Astrocyte (in vitro differentiated cells and primary cell): ENCODE data around the gene CD4. TPM values are rescaled to one million over a fixed set of nuclear protein-coding genes. Genes with fewer than 3 reads are reported as not detected.

Experiments
- DNase-seq: peaks from one replicate; pipeline ENCODE4 v3.0.0-alpha.2; 2010; ENCODE audit warnings: low read depth
- FAIRE-seq: peaks from 2 replicates; lab custom pipeline; 2011; peaks lifted over from hg19 to GRCh38; lab: Jason Lieb, UNC
- H2AFZ ChIP-seq: 2 replicates; pipeline ENCODE4 v1.6.0; 2012; ENCODE audit warnings: low read depth, low read length, inconsistent platforms
- H3K27ac ChIP-seq: 2 replicates; pipeline ENCODE4 v1.5.1; 2011; ENCODE audit warnings: low read depth, low read length, inconsistent platforms
- H3K27me3 ChIP-seq: 2 replicates; pipeline ENCODE4 v1.6.0; 2011; ENCODE audit warnings: low read length, inconsistent platforms; ENCODE audit not compliant: insufficient read depth
- H3K36me3 ChIP-seq: 2 replicates; pipeline ENCODE4 v1.5.1; 2011; ENCODE audit warnings: low read length, inconsistent platforms; ENCODE audit not compliant: insufficient read depth
- H3K4me1 ChIP-seq: 2 replicates; pipeline ENCODE4 v1.5.1; 2011; ENCODE audit warnings: low read length, inconsistent platforms; ENCODE audit not compliant: insufficient read depth
- H3K4me2 ChIP-seq: 2 replicates; pipeline ENCODE4 v1.6.0; 2012; ENCODE audit warnings: low read length, inconsistent platforms
- H3K4me3 ChIP-seq: 2 replicates; pipeline ENCODE4 v1.5.1; 2011; ENCODE audit warnings: low read depth, mild to moderate bottlenecking, low read length, inconsistent platforms; ENCODE audit not compliant: insufficient read depth
- H3K79me2 ChIP-seq: 2 replicates; pipeline ENCODE4 v1.6.0; 2012; ENCODE audit warnings: mild to moderate bottlenecking, low read length, inconsistent platforms; ENCODE audit not compliant: insufficient read depth
- H3K9ac ChIP-seq: 2 replicates; pipeline ENCODE4 v1.6.0; 2012; ENCODE audit warnings: mild to moderate bottlenecking, low read length, inconsistent platforms
- H3K9me3 ChIP-seq: 2 replicates; pipeline ENCODE4 v1.5.1; 2012; ENCODE audit warnings: low read depth, mild to moderate bottlenecking, low read length, inconsistent platforms; ENCODE audit not compliant: insufficient read depth
- H4K20me1 ChIP-seq: 2 replicates; pipeline ENCODE4 v1.6.0; 2012; ENCODE audit warnings: low read length, inconsistent platforms; ENCODE audit not compliant: insufficient read depth
- H3K27ac Mint-ChIP-seq: one replicate; pipeline ENCODE4 v1.8.0; 2021; ENCODE audit warnings: mild to moderate bottlenecking, mixed read lengths; ENCODE audit not compliant: unreplicated experiment
- H3K27me3 Mint-ChIP-seq: one replicate; pipeline ENCODE4 v1.8.0; 2021; ENCODE audit warnings: low read depth, mixed read lengths; ENCODE audit not compliant: unreplicated experiment
- H3K36me3 Mint-ChIP-seq: one replicate; pipeline ENCODE4 v1.8.0; 2021; ENCODE audit warnings: low read depth, mixed read lengths; ENCODE audit not compliant: unreplicated experiment
- H3K4me1 Mint-ChIP-seq: one replicate; pipeline ENCODE4 v1.8.0; 2021; ENCODE audit warnings: low read depth, mixed read lengths; ENCODE audit not compliant: unreplicated experiment
- H3K4me3 Mint-ChIP-seq: one replicate; pipeline ENCODE4 v1.8.0; 2021; ENCODE audit warnings: mild to moderate bottlenecking, moderate library complexity, mixed read lengths; ENCODE audit not compliant: unreplicated experiment
- H3K9me3 Mint-ChIP-seq: one replicate; pipeline ENCODE4 v1.8.0; 2021; ENCODE audit warnings: mild to moderate bottlenecking, mixed read lengths; ENCODE audit not compliant: unreplicated experiment
- CTCF ChIP-seq: IDR thresholded peaks from 2 replicates; pipeline ENCODE4 v1.5.1; 2011; ENCODE audit warnings: low read depth, mild to moderate bottlenecking, inconsistent platforms, low read length, moderate library complexity; ENCODE audit not compliant: insufficient read depth
- EZH2 ChIP-seq: IDR thresholded peaks from 2 replicates; pipeline ENCODE4 v1.6.1; 2012; ENCODE audit warnings: mild to moderate bottlenecking, low read length, inconsistent platforms; ENCODE audit not compliant: insufficient read depth
- total RNA-seq: library from RNA; stranded (reverse); gene quantifications from 2 replicates; pipeline ENCODE4 v1.2.1, GENCODE V29; 2021

The CD4 gene
- total RNA-seq, 1 donor from 2014 or later = 0.54 TPM

GRCh38 chr12:6754411-6754810, 34.9 kb upstream of the CD4 start:
- Mint-ChIP-seq H3K4me3 (peak overlapping the region; percentile 99), H3K27me3 (no peaks in the 10 kb centered on the region), H3K27ac (peak overlapping the region; percentile 42), H3K9me3 (no peaks in the 10 kb centered on the region), H3K4me1 (peaks cover 24% of the 10 kb centered on the region), H3K36me3 (peaks cover 4% of the 10 kb centered on the region)
- H3K27me3 ChIP-seq = no peaks in the 10 kb centered on the region
- TF ChIP-seq EZH2 (no peak), CTCF (no peak)
- FAIRE-seq (no peak), DNase-seq (no peak)
- H3K9me3 ChIP-seq = no peaks in the 10 kb centered on the region
- no peak overlapping the region for H3K27ac ChIP-seq
- H4K20me1 ChIP-seq = peaks cover 30% of the 10 kb centered on the region
- H3K79me2 ChIP-seq = peaks cover 33% of the 10 kb centered on the region
- H3K4me2 ChIP-seq = no peak overlapping the region
- no peak overlapping the region for H3K4me3 ChIP-seq
- no peak overlapping the region for H2AFZ ChIP-seq
- peaks cover 13% of the 10 kb centered on the region for H3K4me1 ChIP-seq
- H3K9ac ChIP-seq = no peak overlapping the region
- H3K36me3 ChIP-seq = peaks cover 20% of the 10 kb centered on the region

- no peak for TF ChIP-seq CTCF
- TF ChIP-seq EZH2 = no peak
- Histone ChIP-seq H4K20me1 (peaks cover 3% of the 10 kb centered on the region), H3K27ac (no peak overlapping the region), H3K79me2 (peaks cover 8% of the 10 kb centered on the region), H3K36me3 (no peaks in the 10 kb centered on the region), H3K9me3 (no peaks in the 10 kb centered on the region), H3K9ac (no peak overlapping the region), H3K27me3 (no peaks in the 10 kb centered on the region), H3K4me3 (no peak overlapping the region), H2AFZ (no peak overlapping the region), H3K4me1 (peaks cover 4% of the 10 kb centered on the region), H3K4me2 (no peak overlapping the region)
- Mint-ChIP-seq H3K27ac (no peak overlapping the region), H3K27me3 (peaks cover 2% of the 10 kb centered on the region), H3K4me3 (no peak overlapping the region), H3K36me3 (peaks cover 2% of the 10 kb centered on the region), H3K9me3 (no peaks in the 10 kb centered on the region), H3K4me1 (peaks cover 11% of the 10 kb centered on the region)
- FAIRE-seq = no peak
- DNase-seq = no peak
Observed at GRCh38 chr12:6757028-6757690, 32.2 kb upstream of the CD4 start.

- Mint-ChIP-seq H3K36me3 (peaks cover 2% of the 10 kb centered on the region), H3K27ac (no peak overlapping the region), H3K4me3 (no peak overlapping the region), H3K9me3 (no peaks in the 10 kb centered on the region), H3K4me1 (peaks cover 23% of the 10 kb centered on the region), H3K27me3 (peaks cover 2% of the 10 kb centered on the region)
- Histone ChIP-seq H3K4me2 (no peak overlapping the region), H3K27ac (no peak overlapping the region), H3K36me3 (no peaks in the 10 kb centered on the region), H3K79me2 (no peaks in the 10 kb centered on the region), H2AFZ (no peak overlapping the region), H3K9me3 (no peaks in the 10 kb centered on the region), H3K4me3 (no peak overlapping the region), H3K4me1 (peaks cover 9% of the 10 kb centered on the region), H4K20me1 (no peaks in the 10 kb centered on the region), H3K9ac (no peak overlapping the region), H3K27me3 (no peaks in the 10 kb centered on the region)
- DNase-seq (no peak), FAIRE-seq (no peak)
- TF ChIP-seq EZH2 (no peak), CTCF (no peak)
Observed at GRCh38 chr12:6758506-6759095, 30.7 kb upstream of the CD4 start.
